HepG2 (cell line): Measurements from ENCODE around the gene PLPP7. TPM values are rescaled to one million over a fixed set of nuclear protein-coding genes. Genes with fewer than 3 reads are reported as not detected.

Experiments
- RFX1 ChIP-seq: fragments of 450-650 bp; IDR thresholded peaks from 2 replicates; pipeline ENCODE4 v1.6.1; 2017
- ZNF616 ChIP-seq: sonication (generic); formaldehyde crosslinking; IDR thresholded peaks from 2 replicates; pipeline ENCODE4 v1.5.0; 2020; ENCODE audit warnings: low read depth, mild to moderate bottlenecking, missing genetic modification reagents
- ZNF672 ChIP-seq: sonication (generic); formaldehyde crosslinking; IDR thresholded peaks from 2 replicates; pipeline ENCODE4 v1.8.1; 2022; ENCODE audit warnings: missing genetic modification reagents
- polyA plus RNA-seq, 8 experiments: library from polyadenylated mRNA; depleted of rRNA in 3 of 8; stranded (reverse) in 7 of 8; unstranded in 1 of 8; fragments of >200 nt; fragmentation: Illumina TruSeq in 4 of 8; extraction: Trizol in 4 of 8; gene quantifications; 2 replicates each; pipeline versions ENCODE4 v1.2.1 to v1.2.3, GENCODE V29; 2011 to 2016; ENCODE audit warnings: low read depth in 4 of 8, missing spikeins in 1 of 8, mixed read lengths in 1 of 8; ENCODE audit not compliant: insufficient read depth in 1 of 8
- total RNA-seq, 5 experiments: library from RNA; depleted of rRNA; stranded (reverse); fragments of >200 nt; fragmentation: Illumina TruSeq; extraction: Trizol; gene quantifications; 2 replicates each; pipeline ENCODE4 v1.2.3, GENCODE V29; 2016; ENCODE audit warnings: low read depth in 1 of 5
- TF ChIP-seq, protein P1 (sequence below): sonication (generic); formaldehyde crosslinking; IDR thresholded peaks from 2 replicates; pipeline ENCODE4 v1.4.0; 2020; ENCODE audit warnings: missing genetic modification reagents
- TF ChIP-seq, protein P2 (sequence below): sonication (generic); formaldehyde crosslinking; IDR thresholded peaks from 2 replicates; pipeline ENCODE4 v1.4.0; 2020; ENCODE audit warnings: missing genetic modification reagents, borderline replicate concordance

The PLPP7 gene
- total and polyA plus RNA-seq, 2 of the 13 experiments (the other 11 are each of a cell fraction or from before 2014, with no cell fraction given), result 0.33 to 1.2 TPM

DNA sequence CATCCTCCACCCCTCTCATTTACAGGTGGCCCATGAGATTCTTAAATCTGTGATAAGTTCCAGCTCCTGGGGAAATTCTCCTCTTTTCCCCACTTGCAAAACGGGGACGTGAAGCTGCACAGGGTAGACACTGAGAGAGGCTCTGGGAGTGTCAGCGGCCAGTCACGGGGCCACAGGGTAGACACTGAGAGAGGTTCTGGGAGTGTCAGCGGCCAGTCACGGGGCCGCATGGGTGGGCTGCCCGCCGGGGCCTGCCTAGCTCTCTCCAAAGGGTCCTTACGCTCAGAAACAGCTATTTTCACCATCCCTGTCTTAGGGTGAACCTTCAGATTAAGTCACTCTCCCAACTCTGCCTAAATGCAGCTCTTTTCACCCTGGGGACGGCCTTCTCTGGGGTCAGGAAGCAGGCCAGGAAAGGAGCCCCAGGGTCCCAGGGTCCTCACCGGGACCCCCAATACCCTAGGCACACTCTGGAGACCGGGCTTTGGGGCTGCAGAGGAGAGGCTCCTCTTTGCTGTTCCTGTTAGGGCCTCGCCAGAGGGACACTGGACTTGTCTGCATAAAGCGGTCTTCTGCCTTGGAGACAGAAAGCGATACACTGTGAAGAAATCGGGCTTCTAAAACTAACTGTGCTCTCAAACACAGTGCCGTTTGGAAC, 14.7 kb upstream of the PLPP7 start (continued):
- TF ChIP-seq, protein P1, sequence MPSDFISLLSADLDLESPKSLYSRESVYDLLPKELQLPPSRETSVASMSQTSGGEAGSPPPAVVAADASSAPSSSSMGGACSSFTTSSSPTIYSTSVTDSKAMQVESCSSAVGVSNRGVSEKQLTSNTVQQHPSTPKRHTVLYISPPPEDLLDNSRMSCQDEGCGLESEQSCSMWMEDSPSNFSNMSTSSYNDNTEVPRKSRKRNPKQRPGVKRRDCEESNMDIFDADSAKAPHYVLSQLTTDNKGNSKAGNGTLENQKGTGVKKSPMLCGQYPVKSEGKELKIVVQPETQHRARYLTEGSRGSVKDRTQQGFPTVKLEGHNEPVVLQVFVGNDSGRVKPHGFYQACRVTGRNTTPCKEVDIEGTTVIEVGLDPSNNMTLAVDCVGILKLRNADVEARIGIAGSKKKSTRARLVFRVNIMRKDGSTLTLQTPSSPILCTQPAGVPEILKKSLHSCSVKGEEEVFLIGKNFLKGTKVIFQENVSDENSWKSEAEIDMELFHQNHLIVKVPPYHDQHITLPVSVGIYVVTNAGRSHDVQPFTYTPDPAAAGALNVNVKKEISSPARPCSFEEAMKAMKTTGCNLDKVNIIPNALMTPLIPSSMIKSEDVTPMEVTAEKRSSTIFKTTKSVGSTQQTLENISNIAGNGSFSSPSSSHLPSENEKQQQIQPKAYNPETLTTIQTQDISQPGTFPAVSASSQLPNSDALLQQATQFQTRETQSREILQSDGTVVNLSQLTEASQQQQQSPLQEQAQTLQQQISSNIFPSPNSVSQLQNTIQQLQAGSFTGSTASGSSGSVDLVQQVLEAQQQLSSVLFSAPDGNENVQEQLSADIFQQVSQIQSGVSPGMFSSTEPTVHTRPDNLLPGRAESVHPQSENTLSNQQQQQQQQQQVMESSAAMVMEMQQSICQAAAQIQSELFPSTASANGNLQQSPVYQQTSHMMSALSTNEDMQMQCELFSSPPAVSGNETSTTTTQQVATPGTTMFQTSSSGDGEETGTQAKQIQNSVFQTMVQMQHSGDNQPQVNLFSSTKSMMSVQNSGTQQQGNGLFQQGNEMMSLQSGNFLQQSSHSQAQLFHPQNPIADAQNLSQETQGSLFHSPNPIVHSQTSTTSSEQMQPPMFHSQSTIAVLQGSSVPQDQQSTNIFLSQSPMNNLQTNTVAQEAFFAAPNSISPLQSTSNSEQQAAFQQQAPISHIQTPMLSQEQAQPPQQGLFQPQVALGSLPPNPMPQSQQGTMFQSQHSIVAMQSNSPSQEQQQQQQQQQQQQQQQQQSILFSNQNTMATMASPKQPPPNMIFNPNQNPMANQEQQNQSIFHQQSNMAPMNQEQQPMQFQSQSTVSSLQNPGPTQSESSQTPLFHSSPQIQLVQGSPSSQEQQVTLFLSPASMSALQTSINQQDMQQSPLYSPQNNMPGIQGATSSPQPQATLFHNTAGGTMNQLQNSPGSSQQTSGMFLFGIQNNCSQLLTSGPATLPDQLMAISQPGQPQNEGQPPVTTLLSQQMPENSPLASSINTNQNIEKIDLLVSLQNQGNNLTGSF (CRISPR knock-in tag), result no peak
- TF ChIP-seq, protein P2, sequence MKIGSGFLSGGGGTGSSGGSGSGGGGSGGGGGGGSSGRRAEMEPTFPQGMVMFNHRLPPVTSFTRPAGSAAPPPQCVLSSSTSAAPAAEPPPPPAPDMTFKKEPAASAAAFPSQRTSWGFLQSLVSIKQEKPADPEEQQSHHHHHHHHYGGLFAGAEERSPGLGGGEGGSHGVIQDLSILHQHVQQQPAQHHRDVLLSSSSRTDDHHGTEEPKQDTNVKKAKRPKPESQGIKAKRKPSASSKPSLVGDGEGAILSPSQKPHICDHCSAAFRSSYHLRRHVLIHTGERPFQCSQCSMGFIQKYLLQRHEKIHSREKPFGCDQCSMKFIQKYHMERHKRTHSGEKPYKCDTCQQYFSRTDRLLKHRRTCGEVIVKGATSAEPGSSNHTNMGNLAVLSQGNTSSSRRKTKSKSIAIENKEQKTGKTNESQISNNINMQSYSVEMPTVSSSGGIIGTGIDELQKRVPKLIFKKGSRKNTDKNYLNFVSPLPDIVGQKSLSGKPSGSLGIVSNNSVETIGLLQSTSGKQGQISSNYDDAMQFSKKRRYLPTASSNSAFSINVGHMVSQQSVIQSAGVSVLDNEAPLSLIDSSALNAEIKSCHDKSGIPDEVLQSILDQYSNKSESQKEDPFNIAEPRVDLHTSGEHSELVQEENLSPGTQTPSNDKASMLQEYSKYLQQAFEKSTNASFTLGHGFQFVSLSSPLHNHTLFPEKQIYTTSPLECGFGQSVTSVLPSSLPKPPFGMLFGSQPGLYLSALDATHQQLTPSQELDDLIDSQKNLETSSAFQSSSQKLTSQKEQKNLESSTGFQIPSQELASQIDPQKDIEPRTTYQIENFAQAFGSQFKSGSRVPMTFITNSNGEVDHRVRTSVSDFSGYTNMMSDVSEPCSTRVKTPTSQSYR (CRISPR knock-in tag), result no peak
- no peak for TF ChIP-seq ZNF616 (CRISPR knock-in tag)
- TF ChIP-seq ZNF672 (CRISPR knock-in tag), result no peak
- no peak for TF ChIP-seq RFX1
